ENCODE data around the gene RAB4A.

RAB4A gene

DNA sequence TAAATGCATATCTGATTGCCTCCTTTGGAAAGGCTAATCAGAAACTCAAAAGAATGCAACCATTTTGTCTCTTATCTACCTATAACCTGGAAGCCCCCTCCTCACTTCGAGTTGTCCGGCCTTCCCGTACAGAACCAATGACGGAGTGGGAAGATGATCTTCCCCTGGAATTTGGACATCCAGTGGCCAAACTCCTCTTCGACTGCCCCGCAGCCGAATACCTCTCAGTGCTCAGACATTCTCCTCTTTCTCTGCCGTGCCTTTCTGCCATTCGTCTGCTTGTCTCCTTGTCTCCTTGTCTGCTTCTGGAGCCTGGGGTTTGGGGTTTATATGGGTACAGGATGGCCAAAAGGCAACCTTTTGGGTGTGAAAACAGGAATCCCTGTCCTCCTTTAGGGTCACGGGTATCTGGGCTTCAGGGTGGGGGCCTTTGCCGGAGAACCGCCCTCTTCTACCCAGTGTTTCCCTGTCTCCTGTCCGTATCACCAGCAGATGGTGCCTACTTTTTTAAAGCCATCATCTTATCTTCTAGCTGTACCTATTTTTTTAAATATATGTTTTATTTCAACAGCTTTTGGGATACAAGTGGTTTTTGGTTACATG, 35.9 kb upstream of the RAB4A start:
- Mint-ChIP-seq H3K4me3 (no peak overlapping the region), H3K4me1 (peaks cover 4 to 16% of the 10 kb centered on the region in 2 donors), H3K27ac (no peak overlapping the region), H3K36me3 (no peaks in the 10 kb centered on the region), H3K27me3 (peaks cover 25 to 36% of the 10 kb centered on the region in 2 donors), H3K9me3 (no peaks in the 10 kb centered on the region)
- ATAC-seq (replicated peaks) (no peak), DNase-seq (no peak)

- no peak for DNase-seq
- Mint-ChIP-seq H3K27me3 (peaks cover 16 to 18% of the 10 kb centered on the region in 2 donors), H3K4me1 (no peaks in the 10 kb centered on the region), H3K9me3 (peaks cover 0 to 4% of the 10 kb centered on the region in 2 donors), H3K36me3 (no peaks in the 10 kb centered on the region), H3K27ac (no peak overlapping the region), H3K4me3 (no peak overlapping the region)
- ATAC-seq (replicated peaks), result no peak
Measured at GRCh38 chr1:229237320-229237719, 33.6 kb upstream of the RAB4A start.

DNA sequence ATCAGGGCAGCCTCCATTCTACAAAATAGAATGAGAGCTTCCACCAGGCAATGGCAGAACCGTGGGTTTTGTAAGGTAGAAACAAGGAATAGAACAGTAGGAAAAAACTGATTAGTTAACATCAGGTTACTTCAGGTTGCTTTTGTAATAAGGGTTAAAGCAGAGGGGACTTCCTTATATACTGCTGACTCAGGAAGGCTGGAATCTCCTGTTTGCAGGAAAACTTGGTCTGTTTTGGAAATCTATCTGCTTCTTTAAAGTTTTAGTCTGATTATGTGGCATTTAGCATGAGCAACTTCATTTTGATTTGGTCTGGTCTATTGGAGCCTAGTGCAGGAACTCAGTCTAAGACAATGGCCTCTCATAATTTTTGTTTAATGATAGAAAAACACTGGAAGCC, 32.7 kb upstream of the RAB4A start:
- H3K27ac Mint-ChIP-seq, result no peak overlapping the region
- H3K36me3 Mint-ChIP-seq, result no peaks in the 10 kb centered on the region
- H3K27me3 Mint-ChIP-seq, result peaks cover 16 to 18% of the 10 kb centered on the region in 2 donors
- no peak for ATAC-seq (replicated peaks)
- peaks cover 6% of the 10 kb centered on the region in 2 donors for H3K9me3 Mint-ChIP-seq
- no peaks in the 10 kb centered on the region for H3K4me1 Mint-ChIP-seq
- H3K4me3 Mint-ChIP-seq, result no peak overlapping the region
- DNase-seq, result no peak

GRCh38 chr1:229238674-229239415, 32.1 kb upstream of the RAB4A start:
- Mint-ChIP-seq H3K9me3 (peaks cover 10 to 13% of the 10 kb centered on the region in 2 donors), H3K27ac (no peak overlapping the region), H3K36me3 (peaks cover 3 to 6% of the 10 kb centered on the region in 2 donors), H3K27me3 (peaks cover 10 to 12% of the 10 kb centered on the region in 2 donors), H3K4me3 (no peak overlapping the region), H3K4me1 (no peaks in the 10 kb centered on the region)
- ATAC-seq (replicated peaks) (no peak), DNase-seq (no peak)

GRCh38 chr1:229240532-229240931, 30.4 kb upstream of the RAB4A start:
- Mint-ChIP-seq H3K36me3 (peaks cover 3 to 13% of the 10 kb centered on the region in 2 donors), H3K9me3 (peaks cover 11 to 22% of the 10 kb centered on the region in 2 donors), H3K27me3 (peaks cover 0 to 5% of the 10 kb centered on the region in 2 donors), H3K4me1 (no peaks in the 10 kb centered on the region), H3K27ac (no peak overlapping the region), H3K4me3 (no peak overlapping the region)
- no peak for DNase-seq
- ATAC-seq (replicated peaks), result no peak

- no peak overlapping the region for H3K4me3 Mint-ChIP-seq
- peaks cover 0 to under 1% of the 10 kb centered on the region in 2 donors for H3K27me3 Mint-ChIP-seq
- H3K36me3 Mint-ChIP-seq, result peaks cover 3 to 13% of the 10 kb centered on the region in 2 donors
- no peak overlapping the region for H3K27ac Mint-ChIP-seq
- peaks cover 11 to 22% of the 10 kb centered on the region in 2 donors for H3K9me3 Mint-ChIP-seq
- ATAC-seq (replicated peaks) (no peak), DNase-seq (no peak)
- H3K4me1 Mint-ChIP-seq, result no peaks in the 10 kb centered on the region
Measured at GRCh38 chr1:229241390-229241789, 29.5 kb upstream of the RAB4A start.

DNA sequence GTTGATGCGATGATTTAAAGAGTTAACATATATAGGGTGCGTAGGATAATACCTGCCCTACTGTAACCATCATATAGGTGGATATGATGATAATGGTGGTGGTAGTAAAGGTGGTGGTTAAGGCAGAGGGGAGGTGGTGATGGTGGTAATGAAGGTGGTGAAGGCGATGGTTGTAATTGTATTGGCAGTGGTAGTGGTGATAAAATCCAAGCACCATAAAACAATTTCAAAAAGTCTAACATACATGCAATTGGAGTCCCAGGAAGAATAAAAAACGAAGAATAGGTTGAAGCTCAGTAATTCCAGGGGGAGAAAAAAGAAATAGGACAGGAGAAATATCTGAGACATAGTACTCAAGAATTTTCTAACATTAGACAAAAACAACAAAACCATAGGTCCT, 27.3 kb upstream of the RAB4A start:
- ATAC-seq (replicated peaks) (no peak), DNase-seq (no peak)
- Mint-ChIP-seq H3K27me3 (peaks cover 0 to 1% of the 10 kb centered on the region in 2 donors), H3K27ac (no peak overlapping the region), H3K4me1 (no peaks in the 10 kb centered on the region), H3K36me3 (peaks cover 3 to 13% of the 10 kb centered on the region in 2 donors), H3K9me3 (peaks cover 11 to 22% of the 10 kb centered on the region in 2 donors), H3K4me3 (no peak overlapping the region)

DNA sequence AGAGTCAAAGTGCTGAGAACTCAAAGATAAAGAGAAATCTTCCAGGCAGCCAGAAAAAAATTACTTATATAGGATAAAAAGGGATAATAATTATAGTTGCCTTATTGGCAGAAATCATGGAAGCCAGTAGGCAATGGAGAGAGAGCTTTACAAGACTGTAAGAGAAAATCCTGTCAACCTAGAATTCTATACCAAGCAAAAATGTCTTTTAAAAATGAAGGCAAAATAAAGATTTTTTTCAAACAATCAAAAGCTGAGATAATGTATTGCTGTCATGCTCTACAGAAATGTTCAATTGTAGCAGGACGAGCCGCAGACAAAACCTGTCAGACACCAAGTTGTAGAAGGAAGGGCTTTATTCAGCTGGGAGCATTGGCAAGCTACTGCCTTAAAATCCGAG, 26.8 kb upstream of the RAB4A start:
- no peak for DNase-seq
- H3K36me3 Mint-ChIP-seq, result peaks cover 3 to 13% of the 10 kb centered on the region in 2 donors
- H3K4me1 Mint-ChIP-seq, result no peaks in the 10 kb centered on the region
- peaks cover 11 to 22% of the 10 kb centered on the region in 2 donors for H3K9me3 Mint-ChIP-seq
- no peak overlapping the region for H3K4me3 Mint-ChIP-seq
- no peak overlapping the region for H3K27ac Mint-ChIP-seq
- peaks cover 0 to 6% of the 10 kb centered on the region in 2 donors for H3K27me3 Mint-ChIP-seq
- no peak for ATAC-seq (replicated peaks)

DNA sequence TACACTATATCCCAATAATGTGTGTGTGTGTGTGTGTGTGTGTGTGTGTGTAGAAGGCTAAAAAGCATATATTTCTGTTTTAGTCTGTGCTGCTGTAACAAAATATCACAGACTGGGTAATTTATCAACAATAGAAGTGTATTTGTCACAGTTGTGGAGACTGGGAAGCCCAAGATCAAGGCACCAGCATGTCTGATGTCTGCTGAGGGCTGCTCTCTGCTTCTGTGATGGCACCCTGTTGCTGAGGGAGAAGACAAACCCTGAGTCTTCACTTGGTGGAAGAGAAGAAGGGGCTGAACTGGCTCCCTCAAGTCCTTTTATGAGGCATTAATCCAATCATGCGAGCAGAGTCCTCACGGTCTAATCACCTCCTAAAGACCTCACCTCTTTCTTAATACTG, 23.0 kb upstream of the RAB4A start:
- Mint-ChIP-seq H3K4me3 (no peak overlapping the region), H3K27me3 (peaks cover 3 to 10% of the 10 kb centered on the region in 2 donors), H3K36me3 (peaks cover 3 to 13% of the 10 kb centered on the region in 2 donors), H3K9me3 (peaks cover 5 to 19% of the 10 kb centered on the region in 2 donors), H3K27ac (no peak overlapping the region), H3K4me1 (peaks cover under 1 to 3% of the 10 kb centered on the region in 2 donors)
- DNase-seq (no peak), ATAC-seq (replicated peaks) (no peak)

GRCh38 chr1:229248821-229249817, 21.8 kb upstream of the RAB4A start:
- Mint-ChIP-seq H3K36me3 (peaks cover 0 to 4% of the 10 kb centered on the region in 2 donors), H3K9me3 (peaks cover 0 to 7% of the 10 kb centered on the region in 2 donors), H3K27me3 (peaks cover 5 to 10% of the 10 kb centered on the region in 2 donors), H3K4me3 (no peak overlapping the region), H3K27ac (peak overlapping the region; percentile 4), H3K4me1 (peaks cover 4 to 11% of the 10 kb centered on the region in 2 donors)
- DNase-seq (no peak), ATAC-seq (replicated peaks) (no peak)

DNA sequence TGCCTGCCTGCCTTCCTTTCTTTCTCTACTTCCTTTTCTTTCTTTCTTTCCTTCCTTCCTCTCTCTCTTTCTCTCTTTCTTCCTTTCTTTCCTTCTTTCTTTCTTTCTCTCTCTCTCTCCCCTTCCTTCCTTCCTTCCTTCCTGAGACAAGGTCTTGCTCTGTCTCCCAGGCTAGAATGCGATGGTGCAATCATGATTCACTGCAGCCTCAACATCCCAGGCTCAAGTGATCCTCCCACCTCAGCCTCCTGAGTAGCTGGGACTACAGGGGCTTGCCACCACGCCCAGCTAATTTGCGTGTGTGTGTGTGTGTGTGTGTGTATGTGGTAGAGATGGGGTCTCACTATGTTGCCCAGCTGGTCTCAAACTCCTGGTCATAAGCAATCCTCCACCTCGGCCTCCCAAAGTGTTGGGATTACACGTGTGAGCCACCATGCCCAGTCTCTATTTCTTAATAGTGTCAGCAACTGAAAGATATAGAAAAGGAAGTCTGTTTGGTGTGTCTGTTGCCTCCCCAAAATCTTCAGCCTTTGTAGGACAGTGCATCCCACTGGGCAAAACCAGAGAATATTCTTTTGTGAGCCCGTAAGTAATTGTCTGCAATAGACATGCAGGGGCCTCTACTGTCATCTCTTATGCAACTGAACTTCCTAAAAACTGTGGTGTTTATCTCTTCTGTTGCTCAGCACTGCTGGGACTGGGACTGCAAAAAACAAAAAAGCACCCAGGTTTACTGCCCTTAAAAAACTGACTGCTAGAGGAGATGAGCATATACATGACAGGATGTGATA, 20.9 kb upstream of the RAB4A start:
- peak overlapping the region; percentile 22 for H3K27ac Mint-ChIP-seq
- H3K9me3 Mint-ChIP-seq, result no peaks in the 10 kb centered on the region
- no peak overlapping the region for H3K4me3 Mint-ChIP-seq
- peaks cover 5 to 10% of the 10 kb centered on the region in 2 donors for H3K27me3 Mint-ChIP-seq
- ATAC-seq (replicated peaks) (no peak), DNase-seq (no peak)
- H3K4me1 Mint-ChIP-seq, result peaks cover 4 to 11% of the 10 kb centered on the region in 2 donors
- H3K36me3 Mint-ChIP-seq, result no peaks in the 10 kb centered on the region

DNA sequence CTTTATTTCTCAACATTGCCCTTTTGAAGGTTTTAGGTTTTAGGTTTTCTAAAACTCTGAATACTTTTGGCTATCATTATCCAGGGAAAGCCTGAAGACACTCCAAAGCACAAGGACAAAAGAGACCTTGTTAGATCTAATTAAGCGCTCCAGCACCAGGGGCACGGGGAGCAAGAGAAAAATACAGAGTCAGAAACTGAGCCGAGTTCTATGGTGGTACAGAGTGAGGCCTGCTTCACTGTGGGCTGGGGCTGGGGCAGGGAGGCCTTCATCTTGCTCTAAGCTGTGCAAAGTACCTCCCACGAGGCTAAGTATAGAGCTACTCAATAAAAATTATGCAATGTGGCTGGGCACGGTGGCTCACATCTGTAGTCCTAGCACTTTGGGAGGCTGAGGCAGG, 19.7 kb upstream of the RAB4A start:
- H3K4me1 Mint-ChIP-seq, result peaks cover 4 to 11% of the 10 kb centered on the region in 2 donors
- DNase-seq, result no peak
- H3K9me3 Mint-ChIP-seq, result no peaks in the 10 kb centered on the region
- H3K4me3 Mint-ChIP-seq, result no peak overlapping the region
- H3K27me3 Mint-ChIP-seq, result peaks cover 5 to 10% of the 10 kb centered on the region in 2 donors
- no peak overlapping the region for H3K27ac Mint-ChIP-seq
- ATAC-seq (replicated peaks), result no peak
- no peaks in the 10 kb centered on the region for H3K36me3 Mint-ChIP-seq

DNA sequence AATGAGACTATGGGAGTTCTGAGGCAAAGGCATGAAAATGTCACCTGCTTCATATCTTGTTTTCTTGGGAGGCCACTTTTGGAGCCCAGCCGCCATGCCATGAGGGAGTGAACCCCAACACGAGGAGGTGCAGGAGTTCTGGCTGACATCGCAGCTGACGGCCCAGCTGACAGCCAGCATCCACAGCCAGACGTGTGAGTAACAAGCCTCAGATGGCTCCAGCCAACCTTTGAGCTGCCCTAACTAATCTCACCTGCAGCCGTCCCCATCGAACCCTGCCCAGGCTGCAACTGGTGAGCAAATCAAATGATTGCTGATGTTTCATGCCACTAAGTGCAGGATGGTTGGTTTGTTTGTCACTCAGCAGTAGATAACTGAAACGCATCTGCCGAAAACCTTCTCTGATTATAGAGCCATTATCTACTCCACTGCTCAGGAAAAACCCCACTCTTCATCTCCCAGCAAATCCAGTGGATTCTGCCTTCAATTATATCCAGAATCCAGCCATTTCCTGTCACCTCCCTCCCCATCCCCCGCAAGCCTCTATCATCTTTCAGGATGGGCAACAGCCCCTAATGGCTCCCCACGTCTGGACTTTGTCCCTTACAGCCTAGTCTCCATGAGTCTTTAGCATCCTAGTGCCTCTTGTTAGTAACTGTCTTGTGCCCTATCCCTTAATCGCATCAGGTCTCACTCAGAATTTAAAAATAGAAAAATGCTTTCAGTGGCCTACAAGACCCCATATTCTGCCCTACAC, 18.5 kb upstream of the RAB4A start:
- DNase-seq, result no peak
- Mint-ChIP-seq H3K4me3 (no peak overlapping the region), H3K9me3 (no peaks in the 10 kb centered on the region), H3K36me3 (peaks cover 0 to under 1% of the 10 kb centered on the region in 2 donors), H3K27me3 (peaks cover 5 to 10% of the 10 kb centered on the region in 2 donors), H3K27ac (no peak overlapping the region), H3K4me1 (peaks cover 4 to 11% of the 10 kb centered on the region in 2 donors)
- ATAC-seq (replicated peaks), result no peak

All from stimulated activated naive B cell treated with anti-CD40 and anti-IgM and Interleukin-4, amounts not matched to agents 10 μg/mL and 1 μg/mL and 100 μg/mL, for 72 hours (primary cell).